GM23338 (cell line): ENCODE data around the gene MPND. TPM values are rescaled to one million over a fixed set of nuclear protein-coding genes. Genes with fewer than 3 reads are reported as not detected.

Experiments used
- ATAC-seq: fragments of 200-7000 bp; cut with Tn5 transposase; 3 replicates; pipeline ENCODE4 v1.9.1; 2020
- DNase-seq: peaks from one replicate; pipeline ENCODE4 v3.0.0-alpha.2; 2015; ENCODE audit warnings: low spot score
- H2AFZ ChIP-seq: fragments of 200-600 bp; sonication (generic); 2 replicates; pipeline ENCODE4 v1.8.0; 2016; ENCODE audit warnings: antibody characterized with exemption, mild to moderate bottlenecking, moderate library complexity
- H3F3A ChIP-seq: fragments of 200-600 bp; sonication (generic); replicated peaks from 2 replicates; pipeline ENCODE4 v1.8.0; 2017; ENCODE audit warnings: antibody characterized with exemption, mixed run types, low read depth
- H3K27ac ChIP-seq: fragments of 200-600 bp; sonication (generic); 2 replicates; pipeline ENCODE4 v1.6.1; 2016; ENCODE audit warnings: low read depth
- H3K27me3 ChIP-seq: fragments of 200-600 bp; sonication (generic); 2 replicates; pipeline ENCODE4 v1.8.0; 2016; ENCODE audit warnings: mild to moderate bottlenecking, mixed run types, moderate library complexity; ENCODE audit not compliant: insufficient read depth
- H3K36me3 ChIP-seq: fragments of 200-600 bp; sonication (generic); 2 replicates; pipeline ENCODE4 v1.8.0; 2016; ENCODE audit warnings: mild to moderate bottlenecking; ENCODE audit not compliant: insufficient read depth
- H3K4me1 ChIP-seq: fragments of 200-600 bp; sonication (generic); 2 replicates; pipeline ENCODE4 v1.8.0; 2016; ENCODE audit warnings: mild to moderate bottlenecking, moderate library complexity; ENCODE audit not compliant: insufficient read depth
- H3K4me2 ChIP-seq: fragments of 200-600 bp; sonication (generic); 2 replicates; pipeline ENCODE4 v1.7.1; 2017; ENCODE audit warnings: mixed run types
- H3K4me3 ChIP-seq: fragments of 200-600 bp; sonication (generic); 2 replicates; pipeline ENCODE4 v1.6.1; 2016; ENCODE audit warnings: mixed run types
- H3K79me2 ChIP-seq: fragments of 200-600 bp; sonication (generic); replicated peaks from 2 replicates; pipeline ENCODE4 v1.8.0; 2017; ENCODE audit warnings: mild to moderate bottlenecking; ENCODE audit not compliant: insufficient read depth
- H3K9me2 ChIP-seq: fragments of 200-600 bp; sonication (generic); 2 replicates; pipeline ENCODE4 v1.8.0; 2017; ENCODE audit not compliant: insufficient read depth
- H4K20me1 ChIP-seq: fragments of 200-600 bp; sonication (generic); replicated peaks from 2 replicates; pipeline ENCODE4 v1.8.0; 2017; ENCODE audit warnings: mild to moderate bottlenecking; ENCODE audit not compliant: insufficient read depth
- H3K27ac Mint-ChIP-seq: 2 replicates; pipeline ENCODE4 v1.8.0; 2020; ENCODE audit warnings: inconsistent platforms, mild to moderate bottlenecking, moderate library complexity, mixed read lengths
- H3K27me3 Mint-ChIP-seq: 3 replicates; pipeline ENCODE4 v1.8.0; 2022; ENCODE audit warnings: low read depth, mild to moderate bottlenecking, moderate library complexity, mixed read lengths, inconsistent platforms; ENCODE audit not compliant: insufficient read depth, poor library complexity
- H3K36me3 Mint-ChIP-seq: 3 replicates; pipeline ENCODE4 v1.8.0; 2021; ENCODE audit warnings: low read depth, mild to moderate bottlenecking, inconsistent platforms, moderate library complexity, mixed read lengths
- H3K4me1 Mint-ChIP-seq: 3 replicates; pipeline ENCODE4 v1.8.0; 2020; ENCODE audit warnings: mild to moderate bottlenecking, inconsistent platforms, mixed read lengths
- H3K4me3 Mint-ChIP-seq: 3 replicates; pipeline ENCODE4 v1.8.0; 2021; ENCODE audit warnings: moderate library complexity, mild to moderate bottlenecking, inconsistent platforms, mixed read lengths
- H3K9me3 Mint-ChIP-seq: 3 replicates; pipeline ENCODE4 v1.8.0; 2020; ENCODE audit warnings: moderate library complexity, mild to moderate bottlenecking, inconsistent platforms, mixed read lengths
- CREB1 ChIP-seq: fragments of 250-450 bp; sonication (Bioruptor Pico); IDR thresholded peaks from 2 replicates; pipeline ENCODE4 v1.5.0; 2020; ENCODE audit warnings: low read depth, mild to moderate bottlenecking, moderate library complexity
- CTCF ChIP-seq, 2 experiments: fragments of 200-600 bp in 1 of 2; sonication (generic) in 1 of 2; conservative IDR thresholded peaks; 2 replicates each; pipeline versions ENCODE4 v1.5.1 to v1.6.1; 2016 to 2017; ENCODE audit warnings: antibody characterized with exemption in 2 of 2, low read depth in 2 of 2, mild to moderate bottlenecking in 2 of 2, moderate library complexity in 1 of 2
- ETS1 ChIP-seq: IDR thresholded peaks from 2 replicates; pipeline ENCODE4 v1.6.1; 2016; ENCODE audit warnings: antibody characterized with exemption
- EZH2 ChIP-seq: fragments of 200-600 bp; sonication (generic); IDR thresholded peaks from one replicate; pipeline ENCODE4 v1.8.0; 2017; ENCODE audit warnings: antibody characterized with exemption, mild to moderate bottlenecking, low read depth; ENCODE audit not compliant: unreplicated experiment
- EZH2phosphoT487 ChIP-seq: fragments of 200-600 bp; sonication (generic); IDR thresholded peaks from one replicate; pipeline ENCODE4 v1.8.1; 2018; ENCODE audit warnings: antibody characterized with exemption; ENCODE audit not compliant: unreplicated experiment
- JUNB ChIP-seq: IDR thresholded peaks from one replicate; pipeline ENCODE4 v1.6.1; 2016; ENCODE audit warnings: antibody characterized with exemption; ENCODE audit not compliant: unreplicated experiment
- NANOG ChIP-seq: IDR thresholded peaks from 2 replicates; pipeline ENCODE4 v1.6.1; 2016; ENCODE audit warnings: antibody characterized with exemption, borderline replicate concordance
- POLR2AphosphoS5 ChIP-seq: IDR thresholded peaks from 2 replicates; pipeline ENCODE4 v1.6.1; 2016; ENCODE audit warnings: antibody characterized with exemption, low read depth
- REST ChIP-seq: IDR thresholded peaks from one replicate; pipeline ENCODE4 v1.6.1; 2018; ENCODE audit warnings: antibody characterized with exemption; ENCODE audit not compliant: unreplicated experiment
- STAT1 ChIP-seq: IDR thresholded peaks from one replicate; pipeline ENCODE4 v1.6.1; 2016; ENCODE audit warnings: antibody characterized with exemption; ENCODE audit not compliant: unreplicated experiment
- ZNF114 ChIP-seq: fragments of 250-450 bp; sonication (Bioruptor Pico); IDR thresholded peaks from 2 replicates; pipeline ENCODE4 v1.5.0; 2020; ENCODE audit warnings: mild to moderate bottlenecking, moderate library complexity
- ZNF331 ChIP-seq: fragments of 250-450 bp; sonication (Bioruptor Pico); IDR thresholded peaks from 2 replicates; pipeline ENCODE4 v1.5.0; 2020; ENCODE audit warnings: low read depth, mild to moderate bottlenecking, moderate library complexity
- ZNF462 ChIP-seq: fragments of 250-450 bp; sonication (Bioruptor Pico); IDR thresholded peaks from 2 replicates; pipeline ENCODE4 v1.5.0; 2020; ENCODE audit warnings: mild to moderate bottlenecking, moderate library complexity
- polyA plus RNA-seq: library from polyadenylated mRNA; unstranded; fragments of >200 nt; fragmentation: Nextera tagmentation; extraction: Ambion mirVana; gene quantifications from 2 replicates; pipeline ENCODE4 v1.2.1, GENCODE V29; 2016
- total RNA-seq: library from RNA; depleted of rRNA; stranded (reverse); fragments of >200 nt; shearing (Covaris generic); gene quantifications from 2 replicates; pipeline ENCODE4 v1.2.3, GENCODE V29; 2014

Gene MPND
- total and polyA plus RNA-seq, 2 experiments from 2014 or later: 11.8 to 15.6 TPM

- H3K4me2 ChIP-seq: peak overlapping the region; percentile 77
- peak overlapping the region; percentile 89 for H3K27ac ChIP-seq
- no peaks in the 10 kb centered on the region; the same call in 1 of the 2 replicates for H3K36me3 ChIP-seq
- H3F3A ChIP-seq: peaks cover 15% of the 10 kb centered on the region; the same call in 1 of the 2 replicates
- H4K20me1 ChIP-seq: no peaks in the 10 kb centered on the region; the same call in none of the 2 replicates
- H3K79me2 ChIP-seq: 0 out of 2 replicates have a peak, but pooled peaks cover 5% of the 10 kb centered on the region
- no peak overlapping the region for H2AFZ ChIP-seq
- H3K4me1 ChIP-seq: peaks cover 6% of the 10 kb centered on the region
- Mint-ChIP-seq H3K4me3 (peak overlapping the region; percentile 89), H3K36me3 (peaks cover 23% of the 10 kb centered on the region), H3K9me3 (no peaks in the 10 kb centered on the region; the same call in 2 of the 3 replicates), H3K4me1 (peaks cover 12% of the 10 kb centered on the region), H3K27ac (peak overlapping the region; percentile 99), H3K27me3 (peaks cover 19% of the 10 kb centered on the region)
- DNase-seq (peak; percentile 100), ATAC-seq (peak; percentile 90)
- H3K9me2 ChIP-seq: no peaks in the 10 kb centered on the region
- peaks cover 4% of the 10 kb centered on the region; the same call in 1 of the 2 replicates for H3K27me3 ChIP-seq
- H3K4me3 ChIP-seq: peak overlapping the region; percentile 56
- TF ChIP-seq NANOG: no peak
- TF ChIP-seq ZNF114 (CRISPR knock-in tag): peak; percentile 100
- TF ChIP-seq ETS1: no peak; the same call in 1 of the 2 replicates
- no peak for TF ChIP-seq EZH2
- TF ChIP-seq ZNF462 (CRISPR knock-in tag): no peak
- TF ChIP-seq CREB1 (CRISPR knock-in tag): peak; percentile 88
- TF ChIP-seq EZH2phosphoT487: no peak
- peak; percentile 31 to 32 for TF ChIP-seq CTCF (conservative IDR thresholded peaks at IDR 0.05; ENCODE audit: low read depth in 2 of 2)
- TF ChIP-seq JUNB: no peak
- TF ChIP-seq REST: no peak
- TF ChIP-seq POLR2AphosphoS5: peak; percentile 96
- no peak for TF ChIP-seq STAT1
- peak; percentile 63 for TF ChIP-seq ZNF331 (CRISPR knock-in tag)
Observed at GRCh38 chr19:4342615-4343369, 570 bp upstream of the MPND start.
